ENCODE measurements around the gene ALOX15B. TPM values are rescaled to one million over a fixed set of nuclear protein-coding genes. Genes with fewer than 3 reads are reported as not detected.

The ALOX15B gene
- total and polyA plus RNA-seq, 10 of the 15 experiments (the other 5 are each of a cell fraction or from before 2014, with no cell fraction given) = 0.01 TPM; not detected in 9

DNA sequence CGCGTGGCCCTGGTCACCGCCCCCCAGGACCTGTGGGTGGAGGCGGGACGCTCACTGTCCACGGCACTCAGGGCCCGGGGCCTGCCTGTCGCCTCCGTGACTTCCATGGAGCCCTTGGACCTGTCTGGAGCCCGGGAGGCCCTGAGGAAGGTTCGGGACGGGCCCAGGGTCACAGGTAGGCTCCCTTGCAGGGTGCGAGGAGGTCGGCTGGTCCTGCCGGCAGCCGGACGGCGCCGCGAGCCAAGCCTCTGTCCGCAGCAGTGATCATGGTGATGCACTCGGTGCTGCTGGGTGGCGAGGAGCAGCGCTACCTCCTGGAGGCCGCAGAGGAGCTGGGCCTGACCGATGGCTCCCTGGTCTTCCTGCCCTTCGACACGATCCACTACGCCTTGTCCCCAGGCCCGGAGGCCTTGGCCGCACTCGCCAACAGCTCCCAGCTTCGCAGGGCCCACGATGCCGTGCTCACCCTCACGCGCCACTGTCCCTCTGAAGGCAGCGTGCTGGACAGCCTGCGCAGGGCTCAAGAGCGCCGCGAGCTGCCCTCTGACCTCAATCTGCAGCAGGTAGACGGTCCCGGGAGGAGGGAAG lies 35.2 kb upstream of the ALOX15B start:
- Histone ChIP-seq H3K4me2 (ENCODE audit: control insufficient read depth, insufficient read depth) (no peak overlapping the region), H3K4me1 (ENCODE audit: control insufficient read depth, insufficient read depth, low read length) (peaks cover 6% of the 10 kb centered on the region), H2AFZ (ENCODE audit: control insufficient read depth, low read depth, low read length) (no peak overlapping the region), H3K27me3 (replicated peaks in 1 of 2; ENCODE audit: control insufficient read depth in 2 of 2, insufficient read depth in 2 of 2, low read length in 1 of 2) (peaks cover 3 to 5% of the 10 kb centered on the region in 2 experiments), H3K27ac (ENCODE audit: control insufficient read depth, insufficient read depth) (no peak overlapping the region), H3K9me3 (replicated peaks; ENCODE audit: control insufficient read depth, insufficient read depth, low read length) (no peaks in the 10 kb centered on the region), H3K36me3 (ENCODE audit: control insufficient read depth in 2 of 2, insufficient read depth in 2 of 2, low read length in 1 of 2) (no peaks in the 10 kb centered on the region), H3K79me2 (ENCODE audit: control insufficient read depth, insufficient read depth, low read length) (no peaks in the 10 kb centered on the region), H3K4me3 (no peak overlapping the region), H4K20me1 (ENCODE audit: control insufficient read depth, insufficient read depth) (no peaks in the 10 kb centered on the region), H3K9ac (ENCODE audit: control insufficient read depth, insufficient read depth, low read length) (no peak overlapping the region)
- ATAC-seq (no peak), FAIRE-seq (no peak), DNase-seq (ENCODE audit: low read depth, low spot score) (no peak)
- ChIA-PET RAD21 (ENCODE audit: unreplicated experiment) (no interaction called here), CTCF (interaction anchor here (0.6 to 1.8 kb wide), 3 partner anchors 14 to 107 kb away, joined by 3 to 8 read pairs (median 3); no protein-coding TSS in a partner anchor), SMC1A (ENCODE audit: uncharacterized antibody, unreplicated experiment) (no interaction called here), POLR2A (no interaction called here)
- TF ChIP-seq, protein P1, sequence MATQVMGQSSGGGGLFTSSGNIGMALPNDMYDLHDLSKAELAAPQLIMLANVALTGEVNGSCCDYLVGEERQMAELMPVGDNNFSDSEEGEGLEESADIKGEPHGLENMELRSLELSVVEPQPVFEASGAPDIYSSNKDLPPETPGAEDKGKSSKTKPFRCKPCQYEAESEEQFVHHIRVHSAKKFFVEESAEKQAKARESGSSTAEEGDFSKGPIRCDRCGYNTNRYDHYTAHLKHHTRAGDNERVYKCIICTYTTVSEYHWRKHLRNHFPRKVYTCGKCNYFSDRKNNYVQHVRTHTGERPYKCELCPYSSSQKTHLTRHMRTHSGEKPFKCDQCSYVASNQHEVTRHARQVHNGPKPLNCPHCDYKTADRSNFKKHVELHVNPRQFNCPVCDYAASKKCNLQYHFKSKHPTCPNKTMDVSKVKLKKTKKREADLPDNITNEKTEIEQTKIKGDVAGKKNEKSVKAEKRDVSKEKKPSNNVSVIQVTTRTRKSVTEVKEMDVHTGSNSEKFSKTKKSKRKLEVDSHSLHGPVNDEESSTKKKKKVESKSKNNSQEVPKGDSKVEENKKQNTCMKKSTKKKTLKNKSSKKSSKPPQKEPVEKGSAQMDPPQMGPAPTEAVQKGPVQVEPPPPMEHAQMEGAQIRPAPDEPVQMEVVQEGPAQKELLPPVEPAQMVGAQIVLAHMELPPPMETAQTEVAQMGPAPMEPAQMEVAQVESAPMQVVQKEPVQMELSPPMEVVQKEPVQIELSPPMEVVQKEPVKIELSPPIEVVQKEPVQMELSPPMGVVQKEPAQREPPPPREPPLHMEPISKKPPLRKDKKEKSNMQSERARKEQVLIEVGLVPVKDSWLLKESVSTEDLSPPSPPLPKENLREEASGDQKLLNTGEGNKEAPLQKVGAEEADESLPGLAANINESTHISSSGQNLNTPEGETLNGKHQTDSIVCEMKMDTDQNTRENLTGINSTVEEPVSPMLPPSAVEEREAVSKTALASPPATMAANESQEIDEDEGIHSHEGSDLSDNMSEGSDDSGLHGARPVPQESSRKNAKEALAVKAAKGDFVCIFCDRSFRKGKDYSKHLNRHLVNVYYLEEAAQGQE (IDR thresholded peaks at IDR 0.05; ENCODE audit: low read depth, low read length) = no peak
- TF ChIP-seq, protein P2, sequence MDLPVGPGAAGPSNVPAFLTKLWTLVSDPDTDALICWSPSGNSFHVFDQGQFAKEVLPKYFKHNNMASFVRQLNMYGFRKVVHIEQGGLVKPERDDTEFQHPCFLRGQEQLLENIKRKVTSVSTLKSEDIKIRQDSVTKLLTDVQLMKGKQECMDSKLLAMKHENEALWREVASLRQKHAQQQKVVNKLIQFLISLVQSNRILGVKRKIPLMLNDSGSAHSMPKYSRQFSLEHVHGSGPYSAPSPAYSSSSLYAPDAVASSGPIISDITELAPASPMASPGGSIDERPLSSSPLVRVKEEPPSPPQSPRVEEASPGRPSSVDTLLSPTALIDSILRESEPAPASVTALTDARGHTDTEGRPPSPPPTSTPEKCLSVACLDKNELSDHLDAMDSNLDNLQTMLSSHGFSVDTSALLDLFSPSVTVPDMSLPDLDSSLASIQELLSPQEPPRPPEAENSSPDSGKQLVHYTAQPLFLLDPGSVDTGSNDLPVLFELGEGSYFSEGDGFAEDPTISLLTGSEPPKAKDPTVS (IDR thresholded peaks at IDR 0.05; ENCODE audit: low read depth, low read length) = no peak
- TF ChIP-seq ZNF384 (IDR thresholded peaks at IDR 0.05; ENCODE audit: borderline replicate concordance, low read depth, low read length) (no peak), RAD21 (IDR thresholded peaks at IDR 0.05; ENCODE audit: insufficient read depth, low read depth, low read length) (no peak), ZNF217 (IDR thresholded peaks at IDR 0.05) (no peak), CREB1 (IDR thresholded peaks at IDR 0.05; ENCODE audit: low read depth) (no peak), GATAD2B (conservative IDR thresholded peaks at IDR 0.05; ENCODE audit: low read depth) (no peak), YY1 (IDR thresholded peaks at IDR 0.05; ENCODE audit: low read depth, low read length) (no peak), KAT2A (conservative IDR thresholded peaks at IDR 0.05; ENCODE audit: control insufficient read depth, low read depth, low read length) (no peak), SIN3A (IDR thresholded peaks at IDR 0.05; ENCODE audit: low read depth, low read length) (no peak), SREBF2 (IDR thresholded peaks at IDR 0.05; ENCODE audit: low read length) (no peak), MEF2B (IDR thresholded peaks at IDR 0.05; ENCODE audit: partially characterized antibody, poor library complexity, severe bottlenecking) (no peak)
- TF ChIP-seq, protein P3, sequence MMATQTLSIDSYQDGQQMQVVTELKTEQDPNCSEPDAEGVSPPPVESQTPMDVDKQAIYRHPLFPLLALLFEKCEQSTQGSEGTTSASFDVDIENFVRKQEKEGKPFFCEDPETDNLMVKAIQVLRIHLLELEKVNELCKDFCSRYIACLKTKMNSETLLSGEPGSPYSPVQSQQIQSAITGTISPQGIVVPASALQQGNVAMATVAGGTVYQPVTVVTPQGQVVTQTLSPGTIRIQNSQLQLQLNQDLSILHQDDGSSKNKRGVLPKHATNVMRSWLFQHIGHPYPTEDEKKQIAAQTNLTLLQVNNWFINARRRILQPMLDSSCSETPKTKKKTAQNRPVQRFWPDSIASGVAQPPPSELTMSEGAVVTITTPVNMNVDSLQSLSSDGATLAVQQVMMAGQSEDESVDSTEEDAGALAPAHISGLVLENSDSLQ (IDR thresholded peaks at IDR 0.05) = no peak
- no TSS peak for BruUV-seq (replicated peaks)
- intact Hi-C loops (cut with micrococcal nuclease; ENCODE audit: unreplicated experiment) = no loop called here
- WGBS (ENCODE audit: insufficient coverage, insufficient replicate concordance, low lambda C conversion rate, missing lambda C conversion rate) = 71% methylated on average over 43 of the region's 44 CpGs
- in situ Hi-C loops (cut with MboI) = no loop called here
